K562 (cell line): Measurements from ENCODE around the gene NTM.

Experiments used
- CBFA2T2 ChIP-seq: fragments of 450-650 bp; conservative IDR thresholded peaks from 2 replicates; pipeline ENCODE4 v1.6.1; 2017; ENCODE audit warnings: mild to moderate bottlenecking
- CHD2 ChIP-seq: IDR thresholded peaks from 2 replicates; pipeline ENCODE4 v1.6.1; 2011; ENCODE audit warnings: low read depth, low read length
- CTCF ChIP-seq, 3 experiments: IDR thresholded peaks in 2 of 3; conservative IDR thresholded peaks in 1 of 3; 2 replicates each; pipeline ENCODE4 v1.5.1; 2011 to 2012; ENCODE audit warnings: low read length in 3 of 3, mild to moderate bottlenecking in 3 of 3, control low read depth in 2 of 3, improper control_type of control experiment in 1 of 3, inconsistent platforms in 1 of 3, low read depth in 1 of 3, mixed read lengths in 1 of 3, moderate library complexity in 1 of 3; ENCODE audit not compliant: insufficient read depth in 2 of 3
- ETS2 ChIP-seq: IDR thresholded peaks from 2 replicates; pipeline ENCODE4 v1.6.1; 2016; ENCODE audit warnings: borderline replicate concordance, missing genetic modification characterization, mild to moderate bottlenecking, moderate library complexity, missing compliant biosample characterization; ENCODE audit not compliant: poor library complexity, severe bottlenecking
- HMGN3 ChIP-seq: IDR thresholded peaks from 2 replicates; pipeline ENCODE4 v1.6.1; 2011; ENCODE audit warnings: borderline replicate concordance, low read depth, mild to moderate bottlenecking, mixed read lengths, low read length; ENCODE audit not compliant: insufficient read length; ENCODE audit errors: extremely low read depth
- HNRNPK ChIP-seq: fragments of 200-400 bp; formaldehyde crosslinking; IDR thresholded peaks from one replicate; pipeline ENCODE4 v1.6.1; 2018; ENCODE audit warnings: mild to moderate bottlenecking, low read depth, low read length; ENCODE audit not compliant: poor library complexity, severe bottlenecking
- MXI1 ChIP-seq: IDR thresholded peaks from 2 replicates; pipeline ENCODE4 v1.6.1; 2011; ENCODE audit warnings: low read depth, mild to moderate bottlenecking, improper control_type of control experiment, low read length
- NCOA2 ChIP-seq, 2 experiments: fragments of 450-650 bp; IDR thresholded peaks; 2 replicates each; pipeline ENCODE4 v1.6.1; 2018; ENCODE audit warnings: mild to moderate bottlenecking in 2 of 2, moderate library complexity in 1 of 2; ENCODE audit not compliant: partially characterized antibody in 2 of 2
- NFE2L1 ChIP-seq: fragments of 450-650 bp; IDR thresholded peaks from 2 replicates; pipeline ENCODE4 v1.6.1; 2016; ENCODE audit warnings: missing genetic modification characterization, low read depth, mild to moderate bottlenecking, missing compliant biosample characterization, moderate library complexity, borderline replicate concordance
- POLR2A ChIP-seq: fragments of 450-650 bp; conservative IDR thresholded peaks from 2 replicates; pipeline ENCODE4 v1.6.1; 2016
- ZFX ChIP-seq: sonication (generic); formaldehyde crosslinking; IDR thresholded peaks from 2 replicates; pipeline ENCODE4 v1.8.0; 2022; ENCODE audit warnings: mild to moderate bottlenecking, missing genetic modification reagents, moderate library complexity
- ZNF24 ChIP-seq: fragments of 450-650 bp; IDR thresholded peaks from 2 replicates; pipeline ENCODE4 v1.6.1; 2016

GRCh38 chr11:132043714-132044113 is 673.3 kb downstream of the NTM start:
- TF ChIP-seq MXI1: no peak
- no peak for TF ChIP-seq ZNF24
- no peak for TF ChIP-seq HMGN3
- no peak for TF ChIP-seq CHD2
- TF ChIP-seq ETS2 (tag): no peak
- TF ChIP-seq POLR2A: no peak
- no peak for TF ChIP-seq CTCF (IDR thresholded peaks at IDR 0.05 in 2 of 3, conservative IDR thresholded peaks at IDR 0.05 in 1 of 3; ENCODE audit: insufficient read depth in 2 of 3, low read depth in 1 of 3, low read length in 3 of 3)
- TF ChIP-seq NFE2L1 (tag): no peak
- no peak for TF ChIP-seq HNRNPK
- no peak for TF ChIP-seq CBFA2T2
- no peak for TF ChIP-seq NCOA2 (IDR thresholded peaks at IDR 0.05; ENCODE audit: partially characterized antibody in 2 of 2)
- TF ChIP-seq ZFX (CRISPR knock-in tag): no peak
